ENCODE results near the gene GCM1.

DNA sequence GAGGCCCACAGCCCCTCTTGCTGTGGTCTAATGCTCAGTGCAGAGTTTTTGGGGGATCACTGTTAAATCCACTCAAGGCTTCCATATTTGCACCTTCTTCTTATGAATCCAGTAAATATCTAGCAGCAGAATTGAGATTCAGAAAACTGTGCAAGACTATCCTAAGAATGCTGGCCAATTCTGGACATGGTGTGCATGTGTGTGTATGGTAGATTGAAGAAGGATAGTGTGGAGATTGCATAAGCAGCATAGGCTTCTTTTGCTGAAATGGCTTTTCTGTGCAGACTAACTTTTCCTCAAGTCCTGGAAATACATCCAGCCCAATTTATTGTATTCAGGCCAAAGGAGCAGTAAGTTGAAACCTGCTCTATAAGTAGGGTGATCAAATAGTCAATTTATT lies 43.7 kb downstream of the GCM1 start:
- TF ChIP-seq POLR2A (IDR thresholded peaks at IDR 0.05; ENCODE audit: low read depth) (no peak), POLR2AphosphoS5 (IDR thresholded peaks at IDR 0.05) (no peak), EP300 (IDR thresholded peaks at IDR 0.05) (no peak)
- TF ChIP-seq, protein P1, sequence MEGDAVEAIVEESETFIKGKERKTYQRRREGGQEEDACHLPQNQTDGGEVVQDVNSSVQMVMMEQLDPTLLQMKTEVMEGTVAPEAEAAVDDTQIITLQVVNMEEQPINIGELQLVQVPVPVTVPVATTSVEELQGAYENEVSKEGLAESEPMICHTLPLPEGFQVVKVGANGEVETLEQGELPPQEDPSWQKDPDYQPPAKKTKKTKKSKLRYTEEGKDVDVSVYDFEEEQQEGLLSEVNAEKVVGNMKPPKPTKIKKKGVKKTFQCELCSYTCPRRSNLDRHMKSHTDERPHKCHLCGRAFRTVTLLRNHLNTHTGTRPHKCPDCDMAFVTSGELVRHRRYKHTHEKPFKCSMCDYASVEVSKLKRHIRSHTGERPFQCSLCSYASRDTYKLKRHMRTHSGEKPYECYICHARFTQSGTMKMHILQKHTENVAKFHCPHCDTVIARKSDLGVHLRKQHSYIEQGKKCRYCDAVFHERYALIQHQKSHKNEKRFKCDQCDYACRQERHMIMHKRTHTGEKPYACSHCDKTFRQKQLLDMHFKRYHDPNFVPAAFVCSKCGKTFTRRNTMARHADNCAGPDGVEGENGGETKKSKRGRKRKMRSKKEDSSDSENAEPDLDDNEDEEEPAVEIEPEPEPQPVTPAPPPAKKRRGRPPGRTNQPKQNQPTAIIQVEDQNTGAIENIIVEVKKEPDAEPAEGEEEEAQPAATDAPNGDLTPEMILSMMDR (IDR thresholded peaks at IDR 0.05): no peak

Data from esophagus muscularis mucosa (tissue), 4 donors.